SK-N-SH treated with all-trans-retinoic acid at 6 μM for 48 hours (cell line): ENCODE measurements around the gene GOLGA8J.

Experiments
- ATAC-seq: fragments of 200-7000 bp; cut with Tn5 transposase; 3 replicates; pipeline ENCODE4 v1.9.1; 2020; ENCODE audit warnings: mild to moderate bottlenecking, moderate library complexity
- ARNTL ChIP-seq: fragments of 450-650 bp; formaldehyde crosslinking; IDR thresholded peaks from 2 replicates; pipeline ENCODE4 v1.5.0; 2020; ENCODE audit warnings: low read depth, mild to moderate bottlenecking, moderate library complexity, borderline replicate concordance
- CREB5 ChIP-seq: fragments of 250-450 bp; sonication (Bioruptor Pico); IDR thresholded peaks from 2 replicates; pipeline ENCODE4 v1.5.1; 2020; ENCODE audit warnings: low read depth, mild to moderate bottlenecking, moderate library complexity
- CSDC2 ChIP-seq: fragments of 250-450 bp; sonication (Bioruptor Pico); IDR thresholded peaks from 2 replicates; pipeline ENCODE4 v1.5.0; 2020; ENCODE audit warnings: mild to moderate bottlenecking, moderate library complexity
- CSRNP3 ChIP-seq: fragments of 250-450 bp; sonication (Bioruptor Pico); IDR thresholded peaks from 2 replicates; pipeline ENCODE4 v1.5.1; 2021; ENCODE audit warnings: mild to moderate bottlenecking, moderate library complexity
- ESRRG ChIP-seq: fragments of 250-450 bp; sonication (Bioruptor Pico); IDR thresholded peaks from 2 replicates; pipeline ENCODE4 v1.6.1; 2021; ENCODE audit warnings: mild to moderate bottlenecking
- GLIS3 ChIP-seq: fragments of 250-450 bp; sonication (Bioruptor Pico); IDR thresholded peaks from 2 replicates; pipeline ENCODE4 v1.5.0; 2020; ENCODE audit warnings: mild to moderate bottlenecking, moderate library complexity
- ISL1 ChIP-seq: fragments of 250-450 bp; sonication (Bioruptor Pico); IDR thresholded peaks from 2 replicates; pipeline ENCODE4 v2.1.2; 2022; ENCODE audit warnings: mild to moderate bottlenecking, moderate library complexity
- OSR1 ChIP-seq: fragments of 250-450 bp; sonication (Bioruptor Pico); IDR thresholded peaks from 2 replicates; pipeline ENCODE4 v1.8.0; 2022; ENCODE audit warnings: moderate library complexity, mild to moderate bottlenecking, inconsistent platforms
- PATZ1 ChIP-seq: fragments of 250-450 bp; sonication (Bioruptor Pico); IDR thresholded peaks from 2 replicates; pipeline ENCODE4 v1.8.0; 2020; ENCODE audit warnings: mild to moderate bottlenecking, moderate library complexity, borderline replicate concordance
- POU6F1 ChIP-seq: fragments of 250-450 bp; sonication (Bioruptor Pico); IDR thresholded peaks from 2 replicates; pipeline ENCODE4 v1.8.0; 2021; ENCODE audit warnings: low read depth, mild to moderate bottlenecking, moderate library complexity, borderline replicate concordance
- RARB ChIP-seq: fragments of 250-450 bp; sonication (Bioruptor Pico); IDR thresholded peaks from 2 replicates; pipeline ENCODE4 v1.8.0; 2021; ENCODE audit warnings: mild to moderate bottlenecking, moderate library complexity
- SNAI2 ChIP-seq: fragments of 250-450 bp; sonication (Bioruptor Pico); IDR thresholded peaks from 2 replicates; pipeline ENCODE4 v1.5.0; 2020; ENCODE audit warnings: mild to moderate bottlenecking, moderate library complexity
- TCF4 ChIP-seq: fragments of 250-450 bp; sonication (Bioruptor Pico); IDR thresholded peaks from 2 replicates; pipeline ENCODE4 v1.8.0; 2021; ENCODE audit warnings: mild to moderate bottlenecking, moderate library complexity, borderline replicate concordance
- TOX ChIP-seq: fragments of 250-450 bp; sonication (Bioruptor Pico); IDR thresholded peaks from 2 replicates; pipeline ENCODE4 v1.8.0; 2021; ENCODE audit warnings: mild to moderate bottlenecking, moderate library complexity, borderline replicate concordance
- ZC3H10 ChIP-seq: fragments of 250-450 bp; sonication (Bioruptor Pico); IDR thresholded peaks from 2 replicates; pipeline ENCODE4 v1.5.1; 2021; ENCODE audit warnings: mild to moderate bottlenecking, moderate library complexity
- ZFP3 ChIP-seq: fragments of 250-450 bp; sonication (Bioruptor Pico); IDR thresholded peaks from 2 replicates; pipeline ENCODE4 v1.5.0; 2020; ENCODE audit warnings: mild to moderate bottlenecking, moderate library complexity
- ZFP30 ChIP-seq: fragments of 450-650 bp; formaldehyde crosslinking; IDR thresholded peaks from 2 replicates; pipeline ENCODE4 v1.5.0; 2022; ENCODE audit warnings: mild to moderate bottlenecking, moderate library complexity
- ZNF565 ChIP-seq: fragments of 450-650 bp; formaldehyde crosslinking; conservative IDR thresholded peaks from 2 replicates; pipeline ENCODE4 v1.5.0; 2020; ENCODE audit warnings: low read depth, mild to moderate bottlenecking, moderate library complexity
- ZNF70 ChIP-seq: fragments of 450-650 bp; formaldehyde crosslinking; IDR thresholded peaks from 2 replicates; pipeline ENCODE4 v1.5.0; 2020; ENCODE audit warnings: mild to moderate bottlenecking, moderate library complexity
- ZNF8 ChIP-seq: fragments of 450-650 bp; formaldehyde crosslinking; IDR thresholded peaks from 2 replicates; pipeline ENCODE4 v1.5.0; 2020; ENCODE audit warnings: mild to moderate bottlenecking, moderate library complexity
- TF ChIP-seq, protein P1 (sequence below): fragments of 250-450 bp; sonication (Bioruptor Pico); IDR thresholded peaks from 2 replicates; pipeline ENCODE4 v1.5.0; 2020; ENCODE audit warnings: mild to moderate bottlenecking, moderate library complexity

Gene GOLGA8J

GRCh38 chr15:30041868-30042267 is 40.9 kb upstream of the GOLGA8J start:
- TF ChIP-seq OSR1 (no peak), PATZ1 (CRISPR knock-in tag) (no peak), SNAI2 (CRISPR knock-in tag) (no peak), CREB5 (CRISPR knock-in tag) (no peak), ZNF565 (CRISPR knock-in tag) (no peak), ZNF8 (CRISPR knock-in tag) (no peak), ZNF70 (CRISPR knock-in tag) (no peak), ARNTL (no peak), CSDC2 (no peak), RARB (CRISPR knock-in tag) (no peak), ISL1 (no peak), CSRNP3 (CRISPR knock-in tag) (no peak), TOX (CRISPR knock-in tag) (no peak), ZFP3 (CRISPR knock-in tag) (no peak), ZFP30 (CRISPR knock-in tag) (no peak), GLIS3 (CRISPR knock-in tag) (no peak), ESRRG (no peak), TCF4 (CRISPR knock-in tag) (no peak)
- TF ChIP-seq, protein P1, sequence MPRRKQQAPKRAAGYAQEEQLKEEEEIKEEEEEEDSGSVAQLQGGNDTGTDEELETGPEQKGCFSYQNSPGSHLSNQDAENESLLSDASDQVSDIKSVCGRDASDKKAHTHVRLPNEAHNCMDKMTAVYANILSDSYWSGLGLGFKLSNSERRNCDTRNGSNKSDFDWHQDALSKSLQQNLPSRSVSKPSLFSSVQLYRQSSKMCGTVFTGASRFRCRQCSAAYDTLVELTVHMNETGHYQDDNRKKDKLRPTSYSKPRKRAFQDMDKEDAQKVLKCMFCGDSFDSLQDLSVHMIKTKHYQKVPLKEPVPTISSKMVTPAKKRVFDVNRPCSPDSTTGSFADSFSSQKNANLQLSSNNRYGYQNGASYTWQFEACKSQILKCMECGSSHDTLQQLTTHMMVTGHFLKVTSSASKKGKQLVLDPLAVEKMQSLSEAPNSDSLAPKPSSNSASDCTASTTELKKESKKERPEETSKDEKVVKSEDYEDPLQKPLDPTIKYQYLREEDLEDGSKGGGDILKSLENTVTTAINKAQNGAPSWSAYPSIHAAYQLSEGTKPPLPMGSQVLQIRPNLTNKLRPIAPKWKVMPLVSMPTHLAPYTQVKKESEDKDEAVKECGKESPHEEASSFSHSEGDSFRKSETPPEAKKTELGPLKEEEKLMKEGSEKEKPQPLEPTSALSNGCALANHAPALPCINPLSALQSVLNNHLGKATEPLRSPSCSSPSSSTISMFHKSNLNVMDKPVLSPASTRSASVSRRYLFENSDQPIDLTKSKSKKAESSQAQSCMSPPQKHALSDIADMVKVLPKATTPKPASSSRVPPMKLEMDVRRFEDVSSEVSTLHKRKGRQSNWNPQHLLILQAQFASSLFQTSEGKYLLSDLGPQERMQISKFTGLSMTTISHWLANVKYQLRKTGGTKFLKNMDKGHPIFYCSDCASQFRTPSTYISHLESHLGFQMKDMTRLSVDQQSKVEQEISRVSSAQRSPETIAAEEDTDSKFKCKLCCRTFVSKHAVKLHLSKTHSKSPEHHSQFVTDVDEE (CRISPR knock-in tag) = no peak
- ATAC-seq = no peak

DNA sequence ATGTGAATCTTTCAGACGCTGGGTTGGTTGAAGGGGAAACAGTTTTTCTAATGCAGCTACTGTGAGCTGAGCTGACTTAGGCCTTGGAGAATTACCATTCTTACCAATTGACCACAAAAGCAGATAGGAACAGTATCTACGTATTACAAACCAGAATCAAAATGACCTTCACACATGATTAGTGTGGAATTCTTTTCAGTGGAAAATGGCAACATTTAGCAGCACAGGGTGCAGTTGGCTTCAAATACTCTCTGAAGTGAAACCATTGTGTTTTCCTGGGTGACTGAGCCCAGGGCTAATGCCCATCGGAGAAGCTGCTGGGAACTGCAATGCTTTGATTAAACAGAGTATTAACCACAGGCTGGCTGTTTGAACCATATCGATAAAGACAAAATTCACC is 40.2 kb upstream of the GOLGA8J start:
- no peak for ATAC-seq

DNA sequence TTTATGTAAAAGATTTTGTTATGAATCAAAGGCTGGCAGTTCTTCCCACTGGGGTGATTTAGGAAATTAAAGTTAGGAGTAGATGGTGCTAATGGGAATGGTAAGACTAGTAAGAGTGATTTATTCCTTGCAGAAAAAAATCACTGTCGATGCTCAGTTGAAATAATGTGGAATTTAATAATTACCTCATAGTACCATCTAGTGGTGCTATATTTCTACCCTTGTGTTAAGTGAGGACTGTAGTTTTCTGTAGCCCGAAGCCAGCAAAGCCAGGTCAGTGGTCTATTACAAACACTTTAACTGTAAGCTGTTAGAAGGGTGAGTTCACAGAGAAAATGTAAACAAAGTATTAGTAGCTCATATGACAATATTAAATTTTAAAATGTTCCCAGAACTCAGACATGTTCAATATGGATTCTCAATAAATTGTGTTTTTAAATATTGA is 39.5 kb upstream of the GOLGA8J start:
- ATAC-seq = peak; percentile 73
- no peak for TF ChIP-seq SNAI2 (CRISPR knock-in tag)
- TF ChIP-seq ESRRG = no peak
- TF ChIP-seq TOX (CRISPR knock-in tag) = no peak
- TF ChIP-seq ZFP3 (CRISPR knock-in tag) = no peak
- no peak for TF ChIP-seq ZNF8 (CRISPR knock-in tag)
- TF ChIP-seq POU6F1 (CRISPR knock-in tag) = no peak
- no peak for TF ChIP-seq CSRNP3 (CRISPR knock-in tag)
- no peak for TF ChIP-seq TCF4 (CRISPR knock-in tag)
- TF ChIP-seq ZNF70 (CRISPR knock-in tag) = no peak
- TF ChIP-seq ISL1 = no peak
- TF ChIP-seq CREB5 (CRISPR knock-in tag) = no peak
- TF ChIP-seq RARB (CRISPR knock-in tag) = no peak

More for the DNA sequence above, 40.2 kb upstream of the GOLGA8J start:
- no peak for TF ChIP-seq CREB5 (CRISPR knock-in tag)
- no peak for TF ChIP-seq ZFP3 (CRISPR knock-in tag)
- TF ChIP-seq CSDC2 = no peak
- TF ChIP-seq TOX (CRISPR knock-in tag) = no peak
- TF ChIP-seq OSR1 = no peak
- TF ChIP-seq ZNF8 (CRISPR knock-in tag) = no peak
- no peak for TF ChIP-seq ZNF70 (CRISPR knock-in tag)
- TF ChIP-seq ZC3H10 (CRISPR knock-in tag) = no peak
- no peak for TF ChIP-seq ARNTL
- TF ChIP-seq ZNF565 (CRISPR knock-in tag) = no peak
- TF ChIP-seq TCF4 (CRISPR knock-in tag) = no peak
